ENCODE measurements around the gene DLX2.

Gene DLX2

GRCh38 chr2:172120118-172120517 is 17.4 kb upstream of the DLX2 start:
- TF ChIP-seq, protein P1, sequence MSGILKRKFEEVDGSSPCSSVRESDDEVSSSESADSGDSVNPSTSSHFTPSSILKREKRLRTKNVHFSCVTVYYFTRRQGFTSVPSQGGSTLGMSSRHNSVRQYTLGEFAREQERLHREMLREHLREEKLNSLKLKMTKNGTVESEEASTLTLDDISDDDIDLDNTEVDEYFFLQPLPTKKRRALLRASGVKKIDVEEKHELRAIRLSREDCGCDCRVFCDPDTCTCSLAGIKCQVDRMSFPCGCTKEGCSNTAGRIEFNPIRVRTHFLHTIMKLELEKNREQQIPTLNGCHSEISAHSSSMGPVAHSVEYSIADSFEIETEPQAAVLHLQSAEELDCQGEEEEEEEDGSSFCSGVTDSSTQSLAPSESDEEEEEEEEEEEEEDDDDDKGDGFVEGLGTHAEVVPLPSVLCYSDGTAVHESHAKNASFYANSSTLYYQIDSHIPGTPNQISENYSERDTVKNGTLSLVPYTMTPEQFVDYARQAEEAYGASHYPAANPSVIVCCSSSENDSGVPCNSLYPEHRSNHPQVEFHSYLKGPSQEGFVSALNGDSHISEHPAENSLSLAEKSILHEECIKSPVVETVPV (CRISPR knock-in tag; IDR thresholded peaks at IDR 0.05) = no peak
- TF ChIP-seq RARB (CRISPR knock-in tag; IDR thresholded peaks at IDR 0.05) = no peak
- no peak for TF ChIP-seq TCF4 (CRISPR knock-in tag; IDR thresholded peaks at IDR 0.05; ENCODE audit: borderline replicate concordance)
- no peak for TF ChIP-seq CREB5 (CRISPR knock-in tag; IDR thresholded peaks at IDR 0.05; ENCODE audit: low read depth)
- no peak for TF ChIP-seq ZNF8 (CRISPR knock-in tag; IDR thresholded peaks at IDR 0.05)
- no peak for TF ChIP-seq POU6F1 (CRISPR knock-in tag; IDR thresholded peaks at IDR 0.05; ENCODE audit: borderline replicate concordance, low read depth)
- TF ChIP-seq BACH2 (CRISPR knock-in tag; IDR thresholded peaks at IDR 0.05; ENCODE audit: borderline replicate concordance) = no peak
- TF ChIP-seq PPARA (CRISPR knock-in tag; IDR thresholded peaks at IDR 0.05; ENCODE audit: borderline replicate concordance) = no peak
- no peak for TF ChIP-seq ZFP30 (CRISPR knock-in tag; IDR thresholded peaks at IDR 0.05)
- no peak for TF ChIP-seq SNAI2 (CRISPR knock-in tag; IDR thresholded peaks at IDR 0.05)
- TF ChIP-seq ISL1 (CRISPR knock-in tag; IDR thresholded peaks at IDR 0.05) = no peak
- no peak for TF ChIP-seq ARNTL (CRISPR knock-in tag; IDR thresholded peaks at IDR 0.05; ENCODE audit: borderline replicate concordance, low read depth)
- TF ChIP-seq OSR1 (CRISPR knock-in tag; IDR thresholded peaks at IDR 0.05) = no peak
- TF ChIP-seq PATZ1 (CRISPR knock-in tag; IDR thresholded peaks at IDR 0.05; ENCODE audit: borderline replicate concordance) = no peak
- TF ChIP-seq ZNF70 (CRISPR knock-in tag; IDR thresholded peaks at IDR 0.05) = no peak
- TF ChIP-seq TOX (CRISPR knock-in tag; IDR thresholded peaks at IDR 0.05; ENCODE audit: borderline replicate concordance) = no peak
- TF ChIP-seq ZNF565 (CRISPR knock-in tag; conservative IDR thresholded peaks at IDR 0.05; ENCODE audit: low read depth) = no peak
- no peak for TF ChIP-seq ESRRG (CRISPR knock-in tag; IDR thresholded peaks at IDR 0.05)
- no peak for TF ChIP-seq ZC3H10 (CRISPR knock-in tag; IDR thresholded peaks at IDR 0.05)
- no peak for ATAC-seq

DNA sequence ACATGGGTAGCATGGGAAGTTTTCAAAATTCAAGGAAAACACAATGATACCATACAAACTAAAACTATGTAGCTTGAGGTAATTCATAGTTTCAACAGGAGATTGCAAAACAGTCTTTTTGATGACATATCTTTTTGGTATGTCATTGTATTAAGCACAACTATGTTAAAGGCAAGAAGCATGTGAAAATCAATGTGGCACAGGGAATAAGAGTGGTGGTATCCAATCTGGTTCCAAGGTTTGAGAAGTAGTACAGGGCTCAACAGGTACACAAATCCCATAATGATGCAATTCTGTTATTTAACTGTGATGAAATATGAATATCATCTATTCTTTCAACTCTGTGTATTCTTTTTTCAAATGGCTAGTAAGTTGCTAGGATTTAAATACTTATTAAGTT is 16.4 kb upstream of the DLX2 start:
- peak; percentile 70 for ATAC-seq

More for the DNA sequence above, 16.4 kb upstream of the DLX2 start:
- TF ChIP-seq ZFP3 (CRISPR knock-in tag; IDR thresholded peaks at IDR 0.05) (no peak), PATZ1 (CRISPR knock-in tag; IDR thresholded peaks at IDR 0.05; ENCODE audit: borderline replicate concordance) (no peak), ARNTL (CRISPR knock-in tag; IDR thresholded peaks at IDR 0.05; ENCODE audit: borderline replicate concordance, low read depth) (no peak), TOX (CRISPR knock-in tag; IDR thresholded peaks at IDR 0.05; ENCODE audit: borderline replicate concordance) (no peak), TSHZ2 (CRISPR knock-in tag; IDR thresholded peaks at IDR 0.05) (no peak)
- TF ChIP-seq, protein P1 (CRISPR knock-in tag; IDR thresholded peaks at IDR 0.05) = no peak
